CD4-positive, alpha-beta T cell treated with Interleukin-4 for 4 hours (primary cell): ENCODE data around the gene GAK.
"Not testable (repeated sequence)": the region's sequence is repeated elsewhere in the genome, so short reads cannot be mapped to it uniquely, and the experiment has no call there.

Source experiments
- DNase-seq: peaks from one replicate; pipeline ENCODE4 v3.0.0-alpha.2; 2020

The GAK gene

DNA sequence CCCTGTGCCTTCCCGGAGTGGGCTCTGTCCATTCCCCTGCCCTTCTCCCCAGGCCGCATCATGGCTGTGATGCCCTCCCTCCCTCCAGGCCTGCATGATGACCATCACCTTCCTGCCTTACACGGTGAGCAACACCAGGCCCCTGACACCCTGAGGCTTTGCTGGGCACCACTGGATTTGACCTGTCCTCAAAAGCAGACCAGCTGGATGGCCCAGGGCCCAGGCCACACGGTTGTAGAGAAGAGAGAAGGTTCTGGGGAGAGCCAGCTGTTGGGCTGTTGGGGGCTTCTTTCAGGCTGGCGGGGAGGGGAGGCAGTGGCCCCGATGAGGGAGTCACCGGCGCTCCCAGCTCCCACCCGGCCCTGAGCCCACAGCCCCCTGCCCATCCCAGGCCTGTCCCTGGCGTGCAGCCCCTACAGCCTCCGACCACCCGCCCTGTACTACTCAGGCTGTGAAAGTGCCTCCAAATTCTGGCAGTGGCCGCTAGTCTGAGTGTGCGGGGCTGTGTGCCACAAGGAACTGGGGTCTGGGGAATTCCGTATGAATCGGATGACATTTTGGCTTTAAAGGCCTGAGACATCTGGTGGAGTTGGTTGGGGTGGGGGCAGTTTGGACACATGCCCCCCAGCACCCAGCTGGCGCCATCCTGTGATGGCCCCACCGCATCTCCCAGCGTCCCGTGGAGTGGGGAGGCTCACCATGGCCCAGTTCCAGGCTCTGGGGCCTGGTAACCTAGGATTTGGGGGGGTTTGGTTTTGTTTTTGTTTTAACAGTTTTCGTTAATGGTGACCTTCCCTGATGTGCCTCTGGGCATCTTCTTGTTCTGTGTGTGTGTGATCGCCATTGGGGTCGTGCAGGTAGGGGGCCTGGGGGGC, 19.7 kb upstream of the GAK start:
- no peak for DNase-seq

DNA sequence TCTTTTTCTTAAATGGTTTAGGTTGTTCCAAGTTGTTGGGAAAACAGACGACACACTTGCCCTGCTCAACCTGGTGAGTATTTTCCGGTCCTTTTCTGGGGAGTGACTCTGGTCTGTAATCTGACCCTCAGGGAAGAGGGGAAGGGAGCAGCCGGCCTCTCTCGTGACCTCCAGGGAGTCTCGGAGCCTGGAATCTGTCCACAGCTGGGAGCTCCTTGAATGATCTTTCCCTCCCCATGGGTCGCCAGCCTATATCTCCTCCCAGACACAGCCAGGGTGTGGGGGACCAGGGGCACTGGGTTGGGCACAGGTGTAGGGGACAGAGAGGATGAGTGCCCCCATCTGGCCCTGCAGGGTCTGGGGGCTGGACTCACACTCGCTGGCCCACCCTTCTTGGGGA, 19.1 kb upstream of the GAK start:
- no peak for DNase-seq

- DNase-seq = no peak
These were observed 18.3 kb upstream of the GAK start for GRCh38 chr4:950136-951020.

GRCh38 chr4:949656-950055, 17.5 kb upstream of the GAK start:
- DNase-seq = no peak

- no peak for DNase-seq
These were observed 16.8 kb upstream of the GAK start for GRCh38 chr4:948936-949300.

DNA sequence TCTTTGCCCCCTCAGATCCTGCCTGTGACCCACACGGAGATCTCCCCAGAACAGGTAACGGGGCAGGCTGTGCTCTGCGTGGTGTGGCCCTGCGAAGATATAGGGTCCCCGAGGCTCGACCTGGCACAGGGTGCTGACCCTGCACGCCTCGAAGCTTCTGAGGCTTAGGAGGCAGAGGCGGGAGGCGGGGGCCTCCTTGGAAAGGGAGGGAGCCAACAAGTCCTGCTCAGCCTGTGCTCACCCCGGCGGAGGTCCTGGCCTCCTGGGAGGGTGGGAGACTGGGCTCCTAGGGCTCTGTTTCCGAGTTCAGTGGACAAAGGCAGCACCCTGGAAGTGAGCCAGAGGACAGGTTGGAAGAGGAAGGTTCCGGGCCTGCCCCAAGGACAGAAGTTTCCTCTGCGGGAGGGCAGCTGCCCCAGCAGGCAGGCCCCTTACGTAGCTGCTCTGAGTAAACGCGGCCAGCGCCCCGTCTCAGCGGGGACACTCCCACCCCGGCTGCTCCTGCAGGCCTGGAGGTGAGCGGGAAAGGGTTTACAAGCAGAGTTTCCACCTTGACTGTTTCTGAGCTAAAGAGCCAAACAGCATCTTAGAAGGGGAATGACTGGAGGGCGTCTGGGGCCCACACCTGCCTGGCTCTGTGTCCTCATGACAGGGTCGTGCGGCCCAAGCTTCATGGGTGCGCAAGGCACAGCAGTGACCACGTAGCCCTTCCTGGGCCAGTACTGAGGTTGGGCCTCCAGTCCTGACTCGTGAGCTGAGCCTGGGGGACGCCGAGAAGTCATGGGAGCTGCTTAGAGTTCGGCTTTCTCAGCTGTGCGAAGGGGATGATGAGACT, 16.2 kb upstream of the GAK start:
- no peak for DNase-seq

- no peak for DNase-seq
These were observed 15.4 kb upstream of the GAK start for GRCh38 chr4:947491-947971.

- DNase-seq = no peak
These were observed 14.7 kb upstream of the GAK start for GRCh38 chr4:946517-947471.

- DNase-seq = no peak
These were observed 14.0 kb upstream of the GAK start for GRCh38 chr4:946103-946450.

DNA sequence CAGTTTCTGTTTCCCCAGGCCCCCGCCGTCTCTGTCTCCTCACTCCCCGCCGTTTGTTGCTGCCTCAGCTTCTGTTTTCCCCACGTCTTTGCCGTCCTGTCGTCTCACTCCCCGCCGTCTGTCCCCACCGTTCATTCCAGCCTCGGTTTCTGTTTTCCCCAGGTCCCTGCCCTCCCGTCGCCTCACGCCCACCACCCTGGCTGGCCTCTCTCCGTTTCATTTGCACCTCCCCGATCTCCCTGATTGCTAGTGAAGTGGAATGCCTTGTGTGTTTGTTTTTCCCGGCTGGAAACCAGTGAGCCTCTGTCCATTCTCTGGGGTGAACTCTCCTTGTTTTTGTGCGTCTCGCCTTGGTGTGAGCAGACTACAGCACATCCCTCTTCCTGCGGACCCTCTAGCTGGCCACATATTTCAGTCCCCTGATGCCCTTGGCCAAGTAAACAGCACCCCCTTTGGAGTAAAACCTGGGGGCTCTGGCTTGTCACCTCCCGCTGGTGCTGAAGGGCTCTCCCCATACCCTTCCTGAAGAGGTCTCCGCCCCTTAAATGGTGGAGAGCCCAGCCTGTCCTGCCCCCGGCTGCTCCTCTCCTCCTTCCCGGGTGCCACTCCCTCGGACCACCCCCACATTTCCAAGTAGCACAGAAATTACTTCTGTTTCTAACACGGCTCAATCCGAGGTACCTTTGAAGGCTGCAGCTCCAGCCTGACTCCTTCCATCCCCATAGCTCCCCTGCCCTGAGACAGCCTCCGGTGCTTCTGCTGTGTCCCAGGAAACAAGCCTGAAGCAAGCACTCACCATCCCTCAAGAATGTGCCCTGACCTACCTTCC, 13.4 kb upstream of the GAK start:
- DNase-seq = no peak

DNA sequence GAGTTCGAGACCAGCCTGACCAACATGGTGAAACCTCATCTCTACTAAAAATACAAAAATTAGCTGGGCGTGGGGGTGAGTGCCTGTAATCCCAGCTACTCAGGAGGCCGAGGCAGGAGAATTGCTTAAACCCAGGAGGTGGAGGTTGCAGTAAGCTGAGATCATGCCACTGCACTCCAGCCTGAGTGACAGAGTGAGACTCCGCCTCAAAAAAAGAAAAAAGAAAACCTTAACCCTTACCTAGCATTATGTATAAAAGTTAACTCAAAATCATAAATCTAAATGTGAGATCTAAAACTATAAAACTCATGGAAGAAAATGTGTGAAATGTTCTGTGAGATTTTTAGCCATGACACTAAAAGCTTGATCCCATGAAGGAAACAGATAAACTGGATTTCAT, 7.4 kb upstream of the GAK start:
- DNase-seq = not testable (repeated sequence)

DNA sequence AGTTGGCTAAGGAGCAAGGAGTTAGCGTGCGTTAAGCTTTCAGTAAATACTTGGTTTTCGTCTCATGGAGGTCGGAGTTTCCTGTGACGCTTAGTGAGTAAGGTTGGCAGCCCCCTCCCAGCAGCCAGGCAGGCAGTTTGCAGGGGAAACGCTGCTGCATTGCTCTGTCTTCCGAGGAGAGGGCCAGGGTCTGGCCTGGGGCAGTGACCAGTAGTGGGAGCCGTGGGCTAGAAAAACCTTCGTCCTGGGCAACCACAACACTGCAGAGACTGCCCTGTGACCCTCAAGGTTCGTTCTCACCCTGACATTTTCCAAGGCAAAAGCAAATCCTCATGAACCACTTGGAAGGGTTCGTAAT, 576 bp upstream of the GAK start:
- DNase-seq = no peak

DNA sequence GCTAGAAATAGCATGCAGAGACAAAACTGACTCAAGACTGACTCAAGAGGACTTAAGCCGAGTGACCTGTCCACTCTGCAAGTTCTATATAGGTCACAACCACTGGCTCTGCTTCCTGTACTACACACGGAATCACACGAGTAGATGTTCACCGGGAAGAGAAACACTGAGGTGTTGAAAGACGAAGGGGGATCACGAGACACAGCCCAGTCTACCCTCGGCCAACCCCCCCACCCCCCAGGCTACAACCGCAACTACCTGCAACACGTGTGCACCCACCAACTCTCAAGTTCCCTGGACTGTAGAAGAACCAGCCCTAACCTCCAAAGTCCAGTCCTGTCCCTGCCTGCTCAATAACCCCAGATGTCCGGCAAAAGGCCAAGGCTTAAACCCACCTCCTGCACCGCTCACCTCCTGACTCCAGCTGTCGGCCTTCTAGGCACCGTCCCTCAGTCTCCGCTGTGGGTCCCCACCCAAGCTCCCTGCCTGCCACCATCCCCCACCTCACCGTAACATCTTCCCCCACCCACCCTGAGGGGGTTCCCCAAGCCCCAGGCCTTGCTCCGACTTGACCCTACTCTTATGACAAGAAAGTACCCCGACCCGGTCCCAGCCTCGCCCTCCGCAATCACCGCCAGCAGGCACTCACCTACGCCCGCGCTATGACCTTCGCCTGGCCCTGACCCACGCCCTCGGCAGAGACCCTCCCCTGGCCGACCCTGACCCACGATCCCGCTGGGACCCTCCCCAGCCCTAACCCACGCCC, 739 bp downstream of the GAK start:
- DNase-seq = no peak

- DNase-seq = no peak
These were observed 1.3 kb downstream of the GAK start for GRCh38 chr4:930827-931193.

- DNase-seq = no peak
These were observed 2.0 kb downstream of the GAK start for GRCh38 chr4:930028-930551.

DNA sequence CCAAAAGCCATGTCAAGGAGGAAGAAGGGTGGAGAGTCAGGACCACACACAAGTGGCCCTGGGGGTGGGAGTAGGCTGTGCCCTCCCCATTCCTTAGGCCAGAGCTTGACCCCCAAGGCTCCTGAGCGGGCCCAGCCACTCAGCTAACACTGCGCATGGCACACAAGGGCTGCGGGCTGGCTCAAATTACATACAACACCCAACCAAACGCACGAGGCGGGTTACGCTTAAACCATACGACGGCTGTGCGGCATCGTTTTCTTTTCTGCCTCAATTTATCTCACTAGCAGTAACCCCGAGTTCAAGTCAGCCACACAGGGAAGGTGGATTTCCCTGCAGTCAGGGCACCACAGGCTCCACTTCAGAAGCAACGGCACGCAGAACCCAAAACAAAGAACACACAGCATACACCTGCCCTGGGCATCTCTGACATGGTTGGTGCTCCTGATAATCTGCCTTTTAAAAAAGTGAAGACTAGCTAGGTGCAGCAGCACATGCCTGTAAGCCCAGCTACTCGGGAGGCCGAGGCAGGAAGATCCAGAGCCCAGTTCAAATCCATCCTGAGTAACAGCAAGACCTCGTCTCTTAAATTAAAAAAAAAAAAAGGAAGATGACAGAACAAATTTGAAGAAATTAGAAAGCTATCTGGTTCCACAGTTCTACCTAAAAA, 2.9 kb downstream of the GAK start:
- DNase-seq = no peak

DNA sequence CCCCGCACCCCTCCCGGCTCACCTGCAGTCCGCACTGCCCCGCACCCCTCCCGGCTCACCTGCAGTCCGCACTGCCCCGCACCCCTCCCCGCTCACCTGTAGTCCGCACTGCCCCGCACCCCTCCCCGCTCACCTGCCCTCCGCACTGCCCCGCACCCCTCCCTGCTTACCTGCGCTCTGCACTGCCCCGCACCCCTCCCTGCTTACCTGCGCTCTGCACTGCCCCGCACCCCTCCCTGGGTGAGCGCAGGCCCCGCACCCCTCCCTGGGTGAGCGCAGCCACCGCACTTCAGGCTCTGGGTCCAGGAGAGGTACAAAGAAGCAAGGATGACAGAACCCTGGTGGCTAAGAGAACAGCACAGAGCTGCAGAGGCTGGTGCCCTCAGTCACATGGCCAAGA, 4.5 kb downstream of the GAK start:
- DNase-seq = not testable (repeated sequence)

- DNase-seq = no peak
These were observed 5.6 kb downstream of the GAK start for GRCh38 chr4:926538-926937.

GRCh38 chr4:925771-926500, 6.2 kb downstream of the GAK start:
- no peak for DNase-seq
